K562 (cell line): Measurements from ENCODE around the gene SYNE2. TPM values are rescaled to one million over a fixed set of nuclear protein-coding genes. Genes with fewer than 3 reads are reported as not detected.

Experiments
- CEBPB ChIP-seq: fragments of 450-650 bp; IDR thresholded peaks from 2 replicates; pipeline ENCODE4 v1.6.1; 2016; ENCODE audit warnings: missing genetic modification characterization, missing compliant biosample characterization
- GABPA ChIP-seq: fragments of 200-800 bp; sonication (Bioruptor generic); conservative IDR thresholded peaks from 2 replicates; pipeline ENCODE4 v1.6.1; 2016; ENCODE audit warnings: low read depth, missing genetic modification characterization, missing compliant biosample characterization
- KLF13 ChIP-seq: fragments of 450-650 bp; IDR thresholded peaks from 2 replicates; pipeline ENCODE4 v1.6.1; 2016; ENCODE audit warnings: missing genetic modification characterization, low read depth, mild to moderate bottlenecking, missing compliant biosample characterization, moderate library complexity, borderline replicate concordance
- SRSF7 ChIP-seq: fragments of 200-400 bp; formaldehyde crosslinking; optimal IDR thresholded peaks from 2 replicates; pipeline ENCODE3; 2017; ENCODE audit warnings: mild to moderate bottlenecking, low read depth, low read length
- ZKSCAN3 ChIP-seq: fragments of 250-450 bp; sonication (Bioruptor Pico); IDR thresholded peaks from 2 replicates; pipeline ENCODE4 v1.4.0; 2020
- ZKSCAN8 ChIP-seq: fragments of 200-800 bp; sonication (Bioruptor generic); IDR thresholded peaks from 2 replicates; pipeline ENCODE4 v1.6.1; 2016; ENCODE audit warnings: missing genetic modification characterization, missing compliant biosample characterization
- ZNF24 ChIP-seq: fragments of 450-650 bp; IDR thresholded peaks from 2 replicates; pipeline ENCODE4 v1.6.1; 2016
- ZNF3 ChIP-seq: fragments of 250-450 bp; sonication (Bioruptor Pico); IDR thresholded peaks from 2 replicates; pipeline ENCODE4 v1.5.0; 2021; ENCODE audit warnings: mild to moderate bottlenecking, moderate library complexity
- ZNF561 ChIP-seq: fragments of 450-650 bp; formaldehyde crosslinking; conservative IDR thresholded peaks from 2 replicates; pipeline ENCODE4 v1.4.0; 2020; ENCODE audit warnings: mild to moderate bottlenecking, moderate library complexity
- polyA plus RNA-seq, 8 experiments: library from polyadenylated mRNA; depleted of rRNA in 4 of 8; stranded (reverse) in 5 of 8; unstranded in 3 of 8; fragments of >200 nt; fragmentation: Nextera tagmentation in 2 of 8; fragmentation: Illumina TruSeq in 1 of 8; extraction: Ambion mirVana in 2 of 8; extraction: Trizol in 1 of 8; gene quantifications; 2 replicates each; pipeline versions ENCODE4 v1.2.1 to v1.2.3, GENCODE V29; 2011 to 2014; ENCODE audit warnings: inconsistent platforms in 1 of 8, missing spikeins in 1 of 8
- total RNA-seq, 7 experiments: library from RNA; depleted of rRNA in 6 of 7; stranded (reverse); fragments of >200 nt in 6 of 7; fragmentation: Illumina TruSeq in 2 of 7; extraction: Trizol in 2 of 7; gene quantifications; 2 replicates each; pipeline versions ENCODE4 v1.2.1 to v1.2.3, GENCODE V29; 2011 to 2021; ENCODE audit warnings: low replicate concordance in 1 of 7
- TF ChIP-seq, protein P1 (sequence below), 2 experiments: fragments of 450-650 bp; IDR thresholded peaks; 2 replicates each; pipeline ENCODE4 v1.6.1; 2016; ENCODE audit warnings: mild to moderate bottlenecking in 2 of 2, borderline replicate concordance in 1 of 2, low read depth in 1 of 2, moderate library complexity in 1 of 2

Gene SYNE2
- total and polyA plus RNA-seq, 9 of the 15 experiments (the other 6 are each of a cell fraction or from before 2014, with no cell fraction given): 0.06 to 0.53 (median 0.11) TPM

DNA sequence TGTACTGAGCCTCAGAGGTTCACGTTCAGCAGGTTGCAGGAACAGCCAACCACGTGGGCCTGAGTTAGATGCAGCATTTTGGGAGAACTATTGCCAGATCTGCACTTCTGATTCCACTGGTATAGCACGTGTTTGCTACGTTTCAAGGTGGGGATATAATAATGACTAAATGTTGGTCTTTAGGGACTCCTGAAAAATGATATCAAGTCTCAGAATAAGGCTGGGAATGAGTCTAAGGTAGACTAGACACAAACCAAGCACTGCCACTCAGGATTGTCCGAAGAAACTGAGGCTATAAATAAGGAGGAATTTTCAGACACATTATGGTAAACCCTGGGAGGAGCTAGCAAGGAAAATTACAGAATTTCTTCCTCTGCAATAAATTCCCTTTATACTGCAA is 343.3 kb downstream of the SYNE2 start (continued):
- TF ChIP-seq, protein P1, sequence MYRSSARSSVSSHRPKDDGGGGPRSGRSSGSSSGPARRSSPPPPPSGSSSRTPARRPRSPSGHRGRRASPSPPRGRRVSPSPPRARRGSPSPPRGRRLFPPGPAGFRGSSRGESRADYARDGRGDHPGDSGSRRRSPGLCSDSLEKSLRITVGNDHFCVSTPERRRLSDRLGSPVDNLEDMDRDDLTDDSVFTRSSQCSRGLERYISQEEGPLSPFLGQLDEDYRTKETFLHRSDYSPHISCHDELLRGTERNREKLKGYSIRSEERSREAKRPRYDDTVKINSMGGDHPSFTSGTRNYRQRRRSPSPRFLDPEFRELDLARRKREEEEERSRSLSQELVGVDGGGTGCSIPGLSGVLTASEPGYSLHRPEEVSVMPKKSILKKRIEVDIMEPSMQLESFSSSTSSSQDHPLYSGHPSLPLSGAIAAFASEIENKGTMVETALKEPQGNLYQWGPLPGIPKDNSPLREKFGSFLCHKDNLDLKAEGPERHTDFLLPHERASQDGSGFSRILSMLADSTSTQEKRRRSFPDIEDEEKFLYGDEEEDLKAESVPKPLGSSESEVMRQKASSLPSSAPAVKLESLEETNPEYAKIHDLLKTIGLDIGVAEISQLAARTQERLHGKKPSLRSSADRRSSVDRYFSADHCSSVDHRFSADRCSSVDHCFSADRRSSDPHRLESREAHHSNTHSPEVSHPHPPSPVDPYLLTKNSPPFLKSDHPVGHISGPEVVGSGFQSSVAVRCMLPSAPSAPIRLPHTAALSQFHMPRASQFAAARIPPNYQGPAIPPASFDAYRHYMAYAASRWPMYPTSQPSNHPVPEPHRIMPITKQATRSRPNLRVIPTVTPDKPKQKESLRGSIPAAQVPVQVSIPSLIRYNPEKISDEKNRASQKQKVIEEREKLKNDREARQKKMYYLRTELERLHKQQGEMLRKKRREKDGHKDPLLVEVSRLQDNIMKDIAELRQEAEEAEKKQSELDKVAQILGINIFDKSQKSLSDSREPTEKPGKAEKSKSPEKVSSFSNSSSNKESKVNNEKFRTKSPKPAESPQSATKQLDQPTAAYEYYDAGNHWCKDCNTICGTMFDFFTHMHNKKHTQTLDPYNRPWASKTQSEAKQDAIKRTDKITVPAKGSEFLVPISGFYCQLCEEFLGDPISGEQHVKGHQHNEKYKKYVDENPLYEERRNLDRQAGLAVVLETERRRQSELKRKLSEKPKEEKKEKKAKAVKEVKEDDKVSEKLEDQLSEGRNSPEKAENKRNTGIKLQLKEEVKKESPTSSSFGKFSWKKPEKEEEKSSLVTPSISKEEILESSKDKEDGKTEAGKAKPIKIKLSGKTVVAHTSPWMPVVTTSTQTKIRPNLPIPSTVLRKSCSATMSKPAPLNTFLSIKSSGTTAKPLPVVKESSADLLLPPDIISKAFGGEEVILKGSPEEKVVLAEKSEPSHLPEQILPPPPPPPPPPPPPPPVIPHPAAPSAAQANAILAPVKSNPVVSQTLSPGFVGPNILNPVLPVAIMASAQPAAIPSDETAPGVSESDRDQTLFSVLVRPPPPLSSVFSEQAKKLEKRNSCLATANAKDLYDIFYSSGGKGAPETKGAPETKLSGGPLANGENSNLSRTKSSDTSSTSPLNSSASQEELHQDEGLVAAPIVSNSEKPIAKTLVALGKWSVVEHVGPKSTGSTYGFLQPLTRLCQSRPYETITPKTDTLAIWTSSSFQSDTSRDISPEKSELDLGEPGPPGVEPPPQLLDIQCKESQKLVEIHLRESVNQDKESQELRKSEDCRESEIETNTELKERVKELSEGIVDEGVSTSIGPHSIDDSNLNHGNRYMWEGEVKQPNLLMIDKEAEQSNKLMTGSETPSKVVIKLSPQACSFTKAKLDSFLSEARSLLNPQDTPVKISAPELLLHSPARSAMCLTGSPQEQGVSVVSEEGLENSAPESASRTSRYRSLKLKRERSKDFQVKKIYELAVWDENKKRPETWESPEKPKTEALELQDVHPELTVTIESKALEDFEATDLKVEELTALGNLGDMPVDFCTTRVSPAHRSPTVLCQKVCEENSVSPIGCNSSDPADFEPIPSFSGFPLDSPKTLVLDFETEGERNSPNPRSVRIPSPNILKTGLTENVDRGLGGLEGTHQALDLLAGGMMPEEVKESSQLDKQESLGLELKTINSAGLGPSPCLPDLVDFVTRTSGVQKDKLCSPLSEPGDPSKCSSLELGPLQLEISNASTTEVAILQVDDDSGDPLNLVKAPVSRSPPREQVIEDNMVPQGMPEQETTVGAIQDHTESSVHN (IDR thresholded peaks at IDR 0.05; ENCODE audit: borderline replicate concordance in 1 of 2, low read depth in 1 of 2): no peak
- TF ChIP-seq ZKSCAN8 (CRISPR knock-in tag) (no peak), CEBPB (tag) (no peak), ZNF3 (CRISPR knock-in tag) (no peak), GABPA (tag) (no peak), SRSF7 (no peak), ZKSCAN3 (CRISPR knock-in tag) (no peak), KLF13 (tag) (no peak), ZNF561 (CRISPR knock-in tag) (no peak), ZNF24 (no peak)
- TF ChIP-seq, all 486 proteins: peak for 0
